GM04503 (cell line): ENCODE results near the gene CLNK.

Source experiments
- DNase-seq: peaks from one replicate; pipeline ENCODE4 v3.0.0-alpha.2; 2012; ENCODE audit warnings: low read depth

The CLNK gene, protein sequence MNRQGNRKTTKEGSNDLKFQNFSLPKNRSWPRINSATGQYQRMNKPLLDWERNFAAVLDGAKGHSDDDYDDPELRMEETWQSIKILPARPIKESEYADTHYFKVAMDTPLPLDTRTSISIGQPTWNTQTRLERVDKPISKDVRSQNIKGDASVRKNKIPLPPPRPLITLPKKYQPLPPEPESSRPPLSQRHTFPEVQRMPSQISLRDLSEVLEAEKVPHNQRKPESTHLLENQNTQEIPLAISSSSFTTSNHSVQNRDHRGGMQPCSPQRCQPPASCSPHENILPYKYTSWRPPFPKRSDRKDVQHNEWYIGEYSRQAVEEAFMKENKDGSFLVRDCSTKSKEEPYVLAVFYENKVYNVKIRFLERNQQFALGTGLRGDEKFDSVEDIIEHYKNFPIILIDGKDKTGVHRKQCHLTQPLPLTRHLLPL

DNA sequence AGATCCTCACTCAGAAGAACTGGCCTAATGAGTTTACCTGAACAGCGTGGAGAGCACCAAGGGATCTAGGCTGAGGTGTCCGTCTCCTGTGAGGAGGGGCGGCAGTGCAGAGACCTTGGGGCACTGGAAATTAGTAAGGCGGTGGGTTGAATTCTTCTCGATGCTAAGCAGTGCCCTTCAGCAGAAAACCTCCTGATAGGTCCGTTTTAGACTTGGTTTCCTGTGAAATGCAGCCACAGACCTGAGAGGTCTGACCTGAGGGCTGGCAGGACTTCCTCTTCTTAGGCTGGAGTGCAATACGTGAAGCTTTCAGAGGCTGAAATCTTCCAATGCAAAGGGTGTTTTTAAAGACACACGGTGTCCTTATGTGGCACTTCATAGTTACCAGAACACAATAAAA, at the start of gene CLNK:
Gene CLNK, minus strand, starts transcription at position 138 of the 400 bp plus-strand sequence. CDS start 16,899 bp downstream, outside the sequence.
- no peak for DNase-seq

DNA sequence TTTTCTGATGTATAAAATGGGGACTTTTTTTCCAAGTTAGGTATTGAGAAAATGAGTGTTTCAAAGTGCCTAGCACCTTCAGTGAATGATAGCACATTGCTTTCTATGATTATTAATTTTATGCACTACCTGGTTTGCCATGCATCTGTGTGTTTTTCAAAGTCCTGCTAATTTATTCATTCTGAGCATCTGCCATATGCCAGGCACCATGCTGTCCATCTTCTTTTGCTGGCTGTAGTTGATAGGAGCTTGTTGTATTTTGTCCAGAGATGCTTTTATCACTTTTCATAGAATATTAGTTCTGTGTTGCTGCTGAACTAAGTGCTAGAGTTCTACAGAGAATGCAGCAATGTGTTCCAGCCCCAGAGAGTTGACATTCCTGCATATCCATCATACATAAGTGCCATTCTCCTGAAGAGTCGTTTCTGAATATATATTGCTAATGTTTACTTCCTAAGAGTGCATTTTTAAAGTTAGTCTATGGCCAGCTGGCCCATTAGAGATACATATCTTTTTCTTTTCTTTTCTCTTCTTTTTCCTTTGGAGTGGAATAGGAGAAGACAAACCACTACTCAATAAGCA, 49.0 kb upstream of the CLNK start:
- DNase-seq: no peak

DNA sequence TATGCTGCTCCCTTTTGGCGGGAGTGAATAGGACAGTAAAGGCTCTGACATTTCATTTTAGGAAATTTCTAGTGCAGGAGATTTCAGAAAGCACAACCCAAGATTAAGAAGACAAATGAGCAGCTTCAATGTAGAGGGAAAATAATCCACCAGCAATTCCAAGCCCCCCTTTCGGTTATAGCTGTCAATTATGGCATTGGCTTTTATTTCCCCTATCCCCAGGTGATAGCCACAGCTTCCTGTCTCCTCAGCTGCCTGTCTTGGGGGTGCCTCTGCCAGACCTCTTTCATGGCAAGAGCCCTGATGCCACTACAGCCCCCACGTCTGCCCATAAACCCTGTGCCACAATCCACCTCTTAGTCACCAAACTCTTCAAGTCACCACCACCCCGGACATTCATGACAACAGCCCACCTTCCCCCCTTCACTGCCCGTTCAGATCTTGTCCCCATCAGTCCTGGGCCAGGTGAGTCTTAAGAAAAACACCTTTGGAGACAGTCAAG, 48.4 kb upstream of the CLNK start:
- DNase-seq: no peak

DNA sequence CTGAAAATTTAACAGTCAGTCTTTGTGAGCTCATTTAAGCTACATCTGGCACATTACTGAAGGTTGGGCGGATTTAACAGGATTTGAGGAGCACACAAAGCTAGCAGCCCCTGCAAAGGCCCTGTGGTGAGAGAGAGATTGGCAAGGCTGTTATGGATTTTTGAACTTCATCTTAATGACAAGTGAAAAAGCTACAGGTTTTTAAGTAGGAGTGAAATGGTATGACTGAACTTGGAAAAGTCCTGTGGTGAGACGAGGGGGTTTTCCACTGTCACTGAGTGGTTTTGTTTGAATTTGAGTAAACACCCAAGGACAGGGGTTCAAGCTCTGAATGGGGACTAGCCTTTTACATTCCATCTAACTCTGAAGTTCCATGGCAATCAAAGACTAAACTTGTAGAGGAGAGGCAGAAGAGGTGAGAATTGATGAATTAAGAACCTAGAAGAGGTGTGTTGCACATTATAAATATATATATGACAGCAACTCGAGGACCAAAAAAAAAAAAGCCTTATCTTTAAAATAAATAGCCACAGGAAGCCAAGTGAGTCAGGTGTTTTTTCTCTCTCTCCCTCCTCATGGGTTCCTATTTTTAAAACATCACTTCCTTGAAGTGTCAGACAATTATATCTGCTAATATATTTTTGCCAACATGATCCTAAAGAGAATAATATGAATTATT, 47.8 kb upstream of the CLNK start:
- no peak for DNase-seq

DNA sequence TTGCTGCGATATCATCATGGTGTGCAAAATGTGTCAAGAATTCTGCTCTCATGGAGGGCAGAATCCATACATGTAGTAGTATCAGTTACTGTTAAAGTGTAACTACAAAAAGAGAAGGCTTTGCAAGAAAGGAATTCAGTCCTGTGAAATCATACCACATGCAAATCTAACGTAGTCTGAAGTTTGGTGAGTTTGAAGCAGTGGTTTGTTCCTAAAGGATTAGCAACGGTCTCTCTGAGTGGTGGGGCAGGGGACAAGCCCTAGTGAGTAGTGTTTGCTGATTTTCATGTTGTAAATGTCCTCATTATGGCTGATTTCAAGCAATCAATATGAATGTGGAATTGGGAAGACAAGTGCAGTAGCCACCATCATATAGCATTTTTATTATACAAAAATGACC, 47.1 kb upstream of the CLNK start:
- DNase-seq: no peak

DNA sequence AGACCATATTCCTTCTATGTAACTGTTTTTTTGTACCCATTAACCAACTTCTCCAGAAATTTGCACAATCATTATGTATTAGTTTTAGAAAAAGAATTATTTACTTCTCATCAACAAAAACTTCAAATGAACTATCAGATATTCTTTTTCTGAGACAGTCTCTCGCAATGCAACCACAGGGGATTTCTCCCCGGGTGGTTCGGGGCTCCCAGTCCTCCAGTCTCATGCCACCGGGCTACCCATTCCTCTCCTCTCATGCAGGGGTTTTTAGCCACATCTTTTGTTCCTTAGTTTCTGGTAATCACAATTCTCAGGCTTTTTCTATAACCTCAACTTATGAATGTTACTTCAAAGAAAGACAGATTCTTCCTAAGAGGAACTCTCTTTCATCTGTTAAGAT, 46.6 kb upstream of the CLNK start:
- no peak for DNase-seq

DNA sequence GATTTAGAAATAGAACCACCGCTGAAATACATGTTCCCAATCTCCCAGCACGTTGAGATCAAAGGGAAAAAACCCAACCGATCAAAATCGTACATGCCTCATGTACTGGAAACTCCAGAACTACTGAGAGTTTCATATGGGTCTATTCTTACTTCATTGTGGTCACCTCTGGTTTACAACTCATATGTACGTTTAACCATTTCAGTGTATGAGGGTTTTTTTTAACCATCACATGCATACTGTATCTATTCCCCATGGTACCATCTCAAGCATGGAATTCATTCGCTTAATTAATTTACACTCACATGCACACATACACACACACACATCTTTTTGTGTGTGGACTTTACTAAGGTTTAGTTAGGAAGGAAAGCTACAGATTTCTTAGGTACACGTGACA, 46.0 kb upstream of the CLNK start:
- DNase-seq: no peak

DNA sequence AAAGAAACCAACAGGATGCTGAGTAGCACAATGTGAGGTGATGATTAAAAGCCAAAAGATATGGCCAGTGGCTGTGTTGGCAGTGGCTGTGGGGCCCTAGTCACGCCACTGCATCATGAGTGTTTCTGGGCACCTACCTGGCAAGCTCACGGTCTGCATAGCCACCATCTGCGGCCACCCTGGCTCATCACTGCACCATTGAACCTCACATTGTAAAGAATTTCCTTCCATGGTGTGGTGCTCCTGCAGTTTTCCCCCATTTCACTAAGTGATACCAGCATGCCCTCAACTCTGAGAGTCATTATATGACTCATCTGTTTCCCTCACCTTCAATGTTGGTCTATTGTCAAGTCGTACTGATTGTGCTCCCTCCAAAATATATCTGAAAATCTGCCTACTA, 45.5 kb upstream of the CLNK start:
- DNase-seq: no peak

DNA sequence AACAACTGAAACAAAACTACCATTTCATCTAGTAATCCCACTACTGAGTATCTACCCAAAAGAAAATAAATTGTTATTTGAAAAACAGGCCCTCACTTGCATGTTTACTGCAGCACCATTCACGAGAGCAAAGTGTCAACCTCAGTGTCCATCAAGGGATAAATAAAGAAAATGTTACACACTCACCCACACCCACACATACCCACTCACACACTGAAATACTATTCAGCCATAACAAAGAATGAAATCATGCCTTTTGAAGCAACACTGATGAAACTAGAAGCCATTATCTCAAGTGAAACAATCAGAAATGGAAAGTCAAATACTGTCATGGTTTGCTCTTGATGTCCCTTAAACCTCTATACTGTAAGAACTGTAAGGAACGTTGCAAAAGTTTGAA, 44.8 kb upstream of the CLNK start:
- DNase-seq: no peak

DNA sequence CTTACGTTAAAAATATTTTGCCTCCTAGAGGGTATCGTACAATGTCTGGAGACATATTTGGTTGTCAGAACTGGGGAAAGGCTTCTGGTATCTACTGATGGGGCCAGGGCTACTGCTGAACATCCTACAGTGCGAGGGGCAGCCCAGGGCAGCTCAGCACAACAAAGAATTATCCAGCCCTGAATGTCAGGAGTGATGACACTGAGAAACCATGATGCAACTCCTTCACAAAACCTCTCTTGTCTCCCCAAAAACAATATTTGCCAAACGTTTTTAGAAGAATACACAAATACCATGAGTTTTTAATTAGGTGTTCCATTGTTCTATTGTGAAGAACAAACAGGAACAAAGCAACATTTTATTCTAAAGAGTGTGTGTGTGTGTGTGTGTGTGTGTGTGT, 43.4 kb upstream of the CLNK start:
- no peak for DNase-seq

DNA sequence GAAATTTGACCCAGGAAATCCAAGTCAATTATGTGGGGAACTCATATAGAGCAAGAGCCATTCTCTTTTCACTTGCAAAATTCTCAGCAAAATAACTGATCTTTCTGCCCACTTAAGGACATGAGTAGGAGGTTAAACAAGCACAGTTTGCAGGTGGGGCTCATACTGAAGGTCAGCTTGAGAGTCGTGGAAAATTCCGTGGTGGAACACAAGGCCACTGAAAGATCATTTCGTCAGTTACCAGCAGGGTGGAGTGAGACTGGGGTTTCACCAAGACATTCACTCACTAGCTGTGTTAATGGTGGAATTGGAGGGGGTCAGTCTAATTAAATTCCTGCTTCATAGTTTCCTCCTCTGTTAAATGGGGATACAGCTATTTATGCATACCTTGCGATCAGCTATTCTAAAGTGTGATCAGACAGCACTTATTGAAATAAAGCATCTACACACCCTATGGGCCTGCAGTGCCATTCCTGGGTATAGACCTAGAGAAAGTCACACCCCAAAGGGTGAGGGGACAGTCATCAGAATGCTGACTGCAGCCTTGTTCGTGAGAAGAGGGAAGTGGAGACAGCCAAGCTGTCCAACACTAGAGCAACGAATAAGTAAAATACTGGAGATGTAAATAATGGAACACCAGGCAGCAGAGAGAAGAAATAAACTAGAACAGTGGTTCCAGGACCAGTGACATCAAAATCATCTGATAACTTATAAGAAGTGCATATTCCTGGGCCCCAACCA, 42.7 kb upstream of the CLNK start:
- DNase-seq: no peak

DNA sequence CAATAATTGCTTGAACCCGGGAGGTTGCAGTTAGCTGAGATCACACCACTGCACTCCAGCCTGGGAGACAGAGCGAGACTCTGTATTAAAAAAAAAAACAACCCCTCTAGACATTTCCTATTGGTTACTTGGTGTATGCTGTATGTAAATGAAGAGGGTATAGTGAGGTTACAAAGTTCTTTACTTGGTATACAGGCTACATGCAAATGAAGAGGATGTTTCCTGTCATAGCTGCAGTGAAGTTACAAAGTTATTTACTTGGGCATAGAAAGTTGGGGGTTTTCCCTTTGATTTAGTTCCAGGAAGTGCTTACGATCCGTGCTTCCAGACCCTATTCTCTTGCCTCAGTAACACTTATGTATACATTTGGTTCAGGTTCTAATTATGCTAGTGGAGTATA, 38.4 kb upstream of the CLNK start:
- no peak for DNase-seq

DNA sequence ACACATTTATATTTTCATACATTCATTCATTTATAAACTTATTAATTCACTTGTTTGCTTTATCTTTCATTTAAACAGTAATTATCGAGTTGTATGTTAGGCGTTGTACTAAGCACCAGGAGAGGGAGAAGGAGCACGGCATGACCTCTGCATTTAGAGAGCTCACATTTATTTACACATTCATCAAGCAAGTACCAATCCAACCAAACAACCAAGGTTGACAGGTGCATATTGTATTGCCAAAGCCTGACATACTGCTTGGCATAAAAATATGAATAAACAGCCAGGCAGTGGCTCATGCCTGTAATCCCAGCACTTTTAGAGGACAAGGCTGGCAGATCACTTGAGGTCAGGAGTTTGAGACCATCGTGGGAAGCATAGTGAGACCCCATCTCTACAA, 37.0 kb upstream of the CLNK start:
- no peak for DNase-seq

DNA sequence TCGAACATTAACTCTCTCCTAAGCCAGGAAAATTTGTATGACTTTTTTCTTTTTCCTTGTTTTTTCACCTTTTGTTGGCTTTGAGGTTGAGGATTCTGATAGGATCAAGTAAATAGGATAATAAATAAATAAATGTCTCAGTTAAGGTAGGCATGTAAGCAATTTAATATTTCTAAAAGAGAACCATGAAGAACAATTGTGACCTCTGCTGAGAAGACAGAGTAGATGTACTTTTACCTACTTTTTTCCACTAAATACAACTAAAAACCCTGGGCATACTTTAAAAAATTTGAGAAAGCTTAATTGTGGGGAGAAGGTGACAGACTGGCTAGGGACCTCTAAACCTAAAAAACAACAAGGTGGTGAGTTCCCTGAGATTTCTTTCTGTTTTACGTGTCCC, 31.6 kb upstream of the CLNK start:
- no peak for DNase-seq

DNA sequence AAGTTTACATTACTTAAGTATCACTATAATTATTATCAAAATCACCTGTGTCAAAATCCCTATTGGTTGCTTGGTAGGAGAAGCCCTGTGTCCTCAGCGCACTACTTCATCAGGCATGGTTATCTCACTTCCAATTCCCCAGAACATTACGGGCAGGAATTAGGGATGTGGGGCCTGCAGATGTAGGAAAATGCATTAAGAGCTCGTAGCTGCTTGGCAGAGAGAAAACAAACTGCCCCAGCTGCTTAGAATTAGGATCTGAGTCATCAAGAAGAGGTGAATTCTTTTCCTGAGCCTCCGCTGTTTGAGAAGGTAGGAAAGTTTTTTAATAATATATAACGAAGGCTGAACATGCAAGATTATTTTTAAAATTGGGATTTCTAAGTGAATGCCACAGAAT, 31.1 kb upstream of the CLNK start:
- no peak for DNase-seq

DNA sequence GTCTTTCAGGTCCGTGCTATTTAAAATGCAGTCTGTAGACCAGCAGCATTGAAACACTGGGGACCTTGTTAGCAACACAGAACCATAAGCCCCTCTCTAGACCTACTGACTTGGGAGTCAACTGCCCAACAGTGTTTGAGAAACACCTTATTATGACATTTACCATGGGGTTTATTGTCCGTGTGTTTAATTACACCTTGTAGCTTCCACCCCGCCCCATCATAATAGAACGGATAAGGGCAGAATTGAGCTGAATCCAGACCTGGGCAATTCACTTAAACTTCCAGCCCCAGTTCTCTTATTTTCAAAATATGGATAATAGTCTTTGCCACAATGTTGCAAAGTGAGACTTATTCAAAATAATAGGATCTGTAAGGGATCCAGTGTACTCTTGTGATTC, 30.6 kb upstream of the CLNK start:
- DNase-seq: no peak

DNA sequence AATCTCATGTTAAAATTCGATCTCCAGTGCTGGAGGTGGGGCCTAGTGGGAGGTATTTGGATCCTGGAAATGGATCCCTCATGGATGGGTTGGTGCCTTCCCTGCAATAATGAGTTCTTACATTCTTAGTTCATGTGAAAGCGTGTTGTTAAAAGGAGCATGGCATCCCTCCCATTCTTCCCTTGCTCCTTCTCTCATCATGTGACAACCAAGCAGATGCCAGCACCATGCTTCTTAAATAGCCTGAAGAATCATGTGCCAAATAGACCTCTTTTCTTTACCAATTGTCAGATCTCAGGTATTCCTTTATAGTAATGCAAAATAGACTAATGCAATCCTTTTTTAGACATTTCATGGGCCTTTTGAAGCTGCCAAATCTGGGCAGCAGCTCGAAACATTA, 29.0 kb upstream of the CLNK start:
- DNase-seq: no peak

DNA sequence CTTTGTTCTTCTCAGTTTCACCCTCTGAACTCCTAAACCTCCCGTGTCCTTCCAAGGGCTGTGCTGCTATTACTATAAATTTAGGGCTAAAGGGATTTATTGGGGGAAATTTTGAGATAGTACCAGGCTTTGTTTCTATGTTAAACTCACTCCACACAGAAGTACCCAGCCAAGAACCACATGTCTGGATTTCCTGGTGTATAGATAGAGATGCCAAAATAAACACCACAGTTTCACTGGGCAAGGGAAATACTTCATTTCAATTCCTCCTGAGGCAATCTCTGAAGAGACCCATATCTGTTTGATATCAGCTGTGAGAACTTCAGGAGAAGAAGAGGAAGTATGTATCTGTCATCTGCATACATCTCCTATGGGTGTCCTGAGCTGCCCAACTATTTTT, 21.7 kb upstream of the CLNK start:
- DNase-seq: no peak

DNA sequence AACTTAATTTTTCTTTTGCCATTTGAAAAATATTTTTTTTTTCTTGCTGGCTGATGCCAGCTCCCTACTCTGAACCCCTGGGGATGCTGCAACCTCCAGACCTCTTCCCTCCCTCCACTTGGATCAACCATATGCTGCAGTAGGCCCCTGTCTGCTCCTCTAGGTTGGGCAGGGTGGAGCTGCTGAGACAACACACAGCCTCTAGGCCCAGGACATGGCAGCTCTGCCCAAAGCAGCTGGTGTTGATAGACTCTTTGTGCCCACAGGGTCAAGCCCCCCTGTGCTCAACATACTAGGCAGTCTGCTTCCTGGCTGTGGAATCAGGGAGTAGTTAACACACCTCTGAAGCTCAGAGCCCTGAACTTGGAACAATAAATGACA, 19.9 kb upstream of the CLNK start:
- DNase-seq: no peak

DNA sequence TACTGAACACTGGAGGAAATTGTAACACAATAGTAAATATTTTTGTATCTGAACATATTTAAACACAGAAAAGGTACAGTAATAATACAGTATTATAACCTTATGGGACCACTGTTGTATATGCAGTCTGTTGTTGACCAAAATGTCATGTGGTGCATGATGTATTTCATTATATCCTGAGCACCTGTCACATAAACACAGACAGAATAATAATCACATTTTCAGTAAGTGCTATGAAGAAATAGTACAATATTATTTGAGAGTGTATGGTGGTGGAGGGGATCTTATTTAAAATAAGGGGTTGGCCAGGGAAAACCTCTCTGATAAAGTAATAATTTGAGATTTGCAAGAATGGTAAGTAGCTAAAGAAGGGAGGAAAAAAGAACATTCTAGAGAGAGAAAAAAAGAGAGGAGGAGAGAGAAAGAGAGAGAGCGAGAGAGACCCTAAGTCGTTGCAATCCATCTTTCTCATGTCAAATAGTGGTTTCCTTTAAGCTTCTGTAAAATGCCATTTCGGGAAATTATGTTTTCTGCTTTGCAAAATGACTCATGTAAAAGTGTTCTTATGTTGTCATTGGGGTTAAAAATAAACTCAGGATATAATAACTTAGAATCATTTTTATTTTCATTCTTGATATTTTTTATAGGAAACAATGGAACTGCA, 19.3 kb upstream of the CLNK start:
- DNase-seq: no peak

DNA sequence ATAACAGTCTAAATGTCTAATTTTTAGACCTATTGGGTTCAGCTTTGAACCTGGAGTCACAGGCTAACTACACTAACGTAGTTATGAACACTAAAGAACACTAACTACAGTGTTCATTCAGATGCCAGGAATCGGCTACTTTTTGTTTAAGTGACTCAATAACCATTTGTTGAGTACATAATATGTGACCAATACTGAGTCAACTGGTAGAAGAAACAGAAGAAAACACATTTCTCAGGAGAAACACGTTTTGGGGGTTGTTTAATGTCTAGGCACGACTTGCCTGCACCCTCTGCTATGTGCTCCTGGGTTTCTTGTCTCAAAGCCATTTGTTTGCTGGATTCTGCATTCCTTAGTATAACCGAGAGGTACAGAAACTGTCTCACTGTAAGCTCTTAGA, 18.6 kb upstream of the CLNK start:
- DNase-seq: no peak
